Measurements from ENCODE around the gene NLGN3. TPM values are rescaled to one million over a fixed set of nuclear protein-coding genes. Genes with fewer than 3 reads are reported as not detected.
A peak's percentile ranks its signal among the peaks of the same experiment; 100 is the strongest.

Gene NLGN3
- polyA plus RNA-seq, 1 donor from 2014 or later, result 11.7 TPM

GRCh38 chrX:71128915-71129765 is 15.5 kb upstream of the NLGN3 start:
- Histone ChIP-seq H2AFZ (ENCODE audit: low read depth, low read length) (no peak overlapping the region), H4K20me1 (ENCODE audit: insufficient read depth) (no peaks in the 10 kb centered on the region), H3K27ac (ENCODE audit: low read length) (no peak overlapping the region), H3K27me3 (ENCODE audit: insufficient read depth, low read depth, low read length) (no peaks in the 10 kb centered on the region), H3K4me2 (ENCODE audit: low read length) (no peak overlapping the region), H3K9me2 (ENCODE audit: insufficient read depth, low read length) (no peaks in the 10 kb centered on the region), H3K36me3 (ENCODE audit: insufficient read depth, low read length) (no peaks in the 10 kb centered on the region), H3K79me2 (replicated peaks; ENCODE audit: insufficient read depth, low read length) (no peaks in the 10 kb centered on the region), H3F3A (ENCODE audit: insufficient read depth, low read length, poor library complexity, severe bottlenecking) (no peaks in the 10 kb centered on the region), H3K9me3 (ENCODE audit: low read length) (no peaks in the 10 kb centered on the region), H3K4me3 (ENCODE audit: low read length) (no peak overlapping the region), H3K9ac (ENCODE audit: low read length) (no peak overlapping the region)
- peak; percentile 31 for TF ChIP-seq MXI1 (conservative IDR thresholded peaks at IDR 0.05; ENCODE audit: poor library complexity, severe bottlenecking)
- no peak for TF ChIP-seq EP300 (conservative IDR thresholded peaks at IDR 0.05; ENCODE audit: poor library complexity, severe bottlenecking)
- peak; percentile 76 for TF ChIP-seq CTCF (IDR thresholded peaks at IDR 0.05; ENCODE audit: poor library complexity, severe bottlenecking)
- peak; percentile 83 for TF ChIP-seq SMC3 (conservative IDR thresholded peaks at IDR 0.05; ENCODE audit: poor library complexity)
- TF ChIP-seq RAD21 (conservative IDR thresholded peaks at IDR 0.05), result peak; percentile 74
- no peak for TF ChIP-seq POLR2AphosphoS5 (IDR thresholded peaks at IDR 0.05)
- no peak for TF ChIP-seq REST (IDR thresholded peaks at IDR 0.05; ENCODE audit: borderline replicate concordance)
- no peak for TF ChIP-seq TAF1 (IDR thresholded peaks at IDR 0.05; ENCODE audit: low read depth)
- TF ChIP-seq EZH2 (IDR thresholded peaks at IDR 0.05; ENCODE audit: borderline replicate concordance, insufficient read depth, low read length, poor library complexity, severe bottlenecking), result no peak

GRCh38 chrX:71131510-71131909 is 13.1 kb upstream of the NLGN3 start:
- H3K36me3 ChIP-seq (ENCODE audit: insufficient read depth, low read length), result no peaks in the 10 kb centered on the region
- H3K27ac ChIP-seq (ENCODE audit: low read length), result no peak overlapping the region
- H3K79me2 ChIP-seq (replicated peaks; ENCODE audit: insufficient read depth, low read length), result no peaks in the 10 kb centered on the region
- H3K27me3 ChIP-seq (ENCODE audit: insufficient read depth, low read depth, low read length), result no peaks in the 10 kb centered on the region
- H4K20me1 ChIP-seq (ENCODE audit: insufficient read depth), result no peaks in the 10 kb centered on the region
- H3K9me2 ChIP-seq (ENCODE audit: insufficient read depth, low read length), result no peaks in the 10 kb centered on the region
- H3K9me3 ChIP-seq (ENCODE audit: low read length), result no peaks in the 10 kb centered on the region
- H2AFZ ChIP-seq (ENCODE audit: low read depth, low read length), result no peak overlapping the region
- H3K9ac ChIP-seq (ENCODE audit: low read length), result no peak overlapping the region
- no peak overlapping the region for H3K4me2 ChIP-seq (ENCODE audit: low read length)
- no peak overlapping the region for H3K4me3 ChIP-seq (ENCODE audit: low read length)
- TF ChIP-seq REST (IDR thresholded peaks at IDR 0.05; ENCODE audit: borderline replicate concordance) (no peak), CTCF (IDR thresholded peaks at IDR 0.05; ENCODE audit: poor library complexity, severe bottlenecking) (no peak), MXI1 (conservative IDR thresholded peaks at IDR 0.05; ENCODE audit: poor library complexity, severe bottlenecking) (no peak), POLR2AphosphoS5 (IDR thresholded peaks at IDR 0.05) (no peak)
- H3F3A ChIP-seq (ENCODE audit: insufficient read depth, low read length, poor library complexity, severe bottlenecking), result no peaks in the 10 kb centered on the region

Measured in neural cell (in vitro differentiated cells).